HepG2 (cell line): ENCODE results near the gene TSTD2. TPM values are rescaled to one million over a fixed set of nuclear protein-coding genes. Genes with fewer than 3 reads are reported as not detected.

Source experiments
- ATAC-seq: fragments of 200-7000 bp; cut with Tn5 transposase; 3 replicates; pipeline ENCODE4 v1.9.1; 2020; ENCODE audit warnings: mild to moderate bottlenecking, moderate library complexity
- BruUV-seq: library from RNA; stranded (reverse); fragments of 400-500 nt; replicated peaks from 2 replicates; lab custom pipeline; 2021; lab: Mats Ljungman, UMichigan
- CTCF ChIA-PET: fragments of 300-600 bp; formaldehyde crosslinking; extraction: SDS; loops from one replicate; lab custom pipeline; 2021; ENCODE audit warnings: low total read pairs, inconsistent platforms, low intra/inter-chr PET ratio; lab: Yijun Ruan, JAX
- POLR2A ChIA-PET: fragments of 350-600 bp; sonication (Branson Sonifier 250); formaldehyde crosslinking; loops from one replicate; lab custom pipeline; 2020; ENCODE audit warnings: antibody characterized with exemption, inconsistent platforms; lab: Yijun Ruan, JAX
- DNase-seq: peaks from one replicate; pipeline ENCODE4 v3.0.0-alpha.2; 2015; ENCODE audit warnings: low spot score
- FAIRE-seq: peaks from 3 replicates; lab custom pipeline; 2011; peaks lifted over from hg19 to GRCh38; lab: Jason Lieb, UNC
- H2AFZ ChIP-seq: one replicate; pipeline ENCODE4 v1.6.1; 2011; ENCODE audit warnings: low read length, inconsistent platforms
- H3K27ac ChIP-seq: fragments of 300-600 bp; 3 replicates; pipeline ENCODE4 v1.8.0; 2011; ENCODE audit warnings: mixed run types, mild to moderate bottlenecking, mixed read lengths, low read length, inconsistent platforms; ENCODE audit not compliant: insufficient read depth; ENCODE audit errors: extremely low read length
- H3K27me3 ChIP-seq, 2 experiments: fragments of 200-600 bp in 1 of 2; 2 replicates in 1 of 2; 3 replicates in 1 of 2; pipeline versions ENCODE4 v1.6.0 to v1.8.0; 2011; ENCODE audit warnings: low read length in 2 of 2, mild to moderate bottlenecking in 2 of 2, moderate library complexity in 2 of 2, inconsistent platforms in 1 of 2; ENCODE audit not compliant: insufficient read depth in 2 of 2, control insufficient read depth in 1 of 2
- H3K36me3 ChIP-seq, 2 experiments: fragments of 200-600 bp in 1 of 2; replicated peaks in 1 of 2; 2 replicates in 1 of 2; 3 replicates in 1 of 2; pipeline versions ENCODE4 v1.5.1 to v1.8.0; 2011; ENCODE audit warnings: low read length in 2 of 2, inconsistent platforms in 1 of 2; ENCODE audit not compliant: insufficient read depth in 2 of 2, control insufficient read depth in 1 of 2
- H3K4me1 ChIP-seq: 2 replicates; pipeline ENCODE4 v1.5.1; 2012; ENCODE audit warnings: low read length, inconsistent platforms; ENCODE audit not compliant: insufficient read depth
- H3K4me2 ChIP-seq: 2 replicates; pipeline ENCODE4 v1.6.0; 2011; ENCODE audit warnings: low read depth, low read length, inconsistent platforms
- H3K4me3 ChIP-seq, 3 experiments: fragments of 200-600 bp in 1 of 3; sonication (generic), shearing (Covaris generic) in 1 of 3; replicated peaks in 1 of 3; 2 replicates each; pipeline ENCODE4 v1.5.1; 2011 to 2016; ENCODE audit warnings: low read length in 3 of 3, inconsistent platforms in 2 of 3, low read depth in 2 of 3, mild to moderate bottlenecking in 2 of 3, control low read depth in 1 of 3, mixed read lengths in 1 of 3; ENCODE audit not compliant: insufficient read depth in 1 of 3
- H3K79me2 ChIP-seq: one replicate; pipeline ENCODE4 v1.6.1; 2011; ENCODE audit warnings: low read length, inconsistent platforms; ENCODE audit not compliant: insufficient read depth
- H3K9ac ChIP-seq: 2 replicates; pipeline ENCODE4 v1.6.0; 2011; ENCODE audit warnings: mild to moderate bottlenecking, low read depth, low read length, inconsistent platforms; ENCODE audit not compliant: insufficient read depth
- H3K9me3 ChIP-seq: 2 replicates; pipeline ENCODE4 v1.5.1; 2012; ENCODE audit warnings: mild to moderate bottlenecking, low read length
- H4K20me1 ChIP-seq: 2 replicates; pipeline ENCODE4 v1.6.0; 2011; ENCODE audit warnings: inconsistent platforms, mild to moderate bottlenecking, low read length, moderate library complexity; ENCODE audit not compliant: insufficient read depth
- BORCS8-MEF2B ChIP-seq: sonication (generic); formaldehyde crosslinking; IDR thresholded peaks from 2 replicates; pipeline ENCODE4 v1.8.0; 2022; ENCODE audit warnings: mild to moderate bottlenecking, missing genetic modification reagents
- GZF1 ChIP-seq: sonication (generic); formaldehyde crosslinking; IDR thresholded peaks from 2 replicates; pipeline ENCODE4 v1.5.1; 2020; ENCODE audit warnings: mild to moderate bottlenecking, missing genetic modification reagents
- HMG20A ChIP-seq: IDR thresholded peaks from 2 replicates; pipeline ENCODE4 v1.6.1; 2016; ENCODE audit warnings: borderline replicate concordance
- HNRNPL ChIP-seq: fragments of 200-400 bp; formaldehyde crosslinking; IDR thresholded peaks from 2 replicates; pipeline ENCODE4 v1.6.1; 2017; ENCODE audit warnings: mild to moderate bottlenecking, low read depth, low read length
- KDM4B ChIP-seq: sonication (generic); formaldehyde crosslinking; IDR thresholded peaks from 2 replicates; pipeline ENCODE4 v1.4.0; 2020; ENCODE audit warnings: missing genetic modification reagents
- KMT2B ChIP-seq: IDR thresholded peaks from 2 replicates; pipeline ENCODE4 v1.6.1; 2016; ENCODE audit warnings: missing genetic modification reagents, missing compliant biosample characterization
- MAFF ChIP-seq: IDR thresholded peaks from 2 replicates; pipeline ENCODE4 v1.6.1; 2011; ENCODE audit warnings: low read depth, low read length, improper control_type of control experiment
- MEIS2 ChIP-seq: sonication (generic); formaldehyde crosslinking; IDR thresholded peaks from 2 replicates; pipeline ENCODE4 v1.9.0; 2021; ENCODE audit warnings: mild to moderate bottlenecking, missing genetic modification reagents
- NFATC3 ChIP-seq: sonication (generic); formaldehyde crosslinking; IDR thresholded peaks from 2 replicates; pipeline ENCODE4 v1.5.1; 2020; ENCODE audit warnings: mild to moderate bottlenecking, missing genetic modification reagents
- SYNCRIP ChIP-seq: fragments of 200-400 bp; formaldehyde crosslinking; IDR thresholded peaks from 2 replicates; pipeline ENCODE4 v1.6.1; 2018; ENCODE audit warnings: mild to moderate bottlenecking, low read depth, low read length; ENCODE audit not compliant: insufficient read depth
- ZNF33A ChIP-seq: sonication (generic); formaldehyde crosslinking; IDR thresholded peaks from 2 replicates; pipeline ENCODE4 v1.5.1; 2020; ENCODE audit warnings: missing genetic modification reagents, mild to moderate bottlenecking, moderate library complexity, borderline replicate concordance
- WGBS: methylation state at CpG from one replicate; pipeline ENCODE4 v1.1.6; 2017; ENCODE audit warnings: low lambda C conversion rate; 5-methylcytosine and 5-hydroxymethylcytosine counted together
- in situ Hi-C: cut with HindIII; loops from 2 replicates; pipeline ENCODE4 v1.10.0; 2017; ENCODE audit warnings: low pct_unique_long_range_greater_than_20kb; ENCODE audit not compliant: extremely low pct_ligation_motif_present
- intact Hi-C: fragments of 100-400 bp; cut with micrococcal nuclease; formaldehyde crosslinking; loops from one replicate; pipeline ENCODE4 v1.10.0; 2022; ENCODE audit not compliant: unreplicated experiment
- polyA plus RNA-seq, 8 experiments: library from polyadenylated mRNA; depleted of rRNA in 3 of 8; stranded (reverse) in 7 of 8; unstranded in 1 of 8; fragments of >200 nt; fragmentation: Illumina TruSeq in 4 of 8; extraction: Trizol in 4 of 8; gene quantifications; 2 replicates each; pipeline versions ENCODE4 v1.2.1 to v1.2.3, GENCODE V29; 2011 to 2016; ENCODE audit warnings: low read depth in 4 of 8, missing spikeins in 1 of 8, mixed read lengths in 1 of 8; ENCODE audit not compliant: insufficient read depth in 1 of 8
- total RNA-seq, 5 experiments: library from RNA; depleted of rRNA; stranded (reverse); fragments of >200 nt; fragmentation: Illumina TruSeq; extraction: Trizol; gene quantifications; 2 replicates each; pipeline ENCODE4 v1.2.3, GENCODE V29; 2016; ENCODE audit warnings: low read depth in 1 of 5
- TF ChIP-seq, protein P1 (sequence below): sonication (generic); formaldehyde crosslinking; IDR thresholded peaks from 2 replicates; pipeline ENCODE4 v1.4.0; 2020; ENCODE audit warnings: mild to moderate bottlenecking, missing genetic modification reagents
- TF ChIP-seq, protein P2 (sequence below): sonication (generic); formaldehyde crosslinking; IDR thresholded peaks from 2 replicates; pipeline ENCODE4 v1.5.1; 2020; ENCODE audit warnings: mild to moderate bottlenecking, missing genetic modification reagents, moderate library complexity
- TF ChIP-seq, protein P3 (sequence below): sonication (generic); formaldehyde crosslinking; IDR thresholded peaks from 2 replicates; pipeline ENCODE4 v1.4.0; 2020; ENCODE audit warnings: mild to moderate bottlenecking, low read depth, missing genetic modification reagents
- TF ChIP-seq, protein P4 (sequence below): IDR thresholded peaks from 2 replicates; pipeline ENCODE4 v1.6.1; 2012; ENCODE audit warnings: low read depth, low read length, improper control_type of control experiment

TSTD2 gene
- total and polyA plus RNA-seq, 2 of the 13 experiments (the other 11 are each of a cell fraction or from before 2014, with no cell fraction given): 16.0 to 23.1 TPM

DNA sequence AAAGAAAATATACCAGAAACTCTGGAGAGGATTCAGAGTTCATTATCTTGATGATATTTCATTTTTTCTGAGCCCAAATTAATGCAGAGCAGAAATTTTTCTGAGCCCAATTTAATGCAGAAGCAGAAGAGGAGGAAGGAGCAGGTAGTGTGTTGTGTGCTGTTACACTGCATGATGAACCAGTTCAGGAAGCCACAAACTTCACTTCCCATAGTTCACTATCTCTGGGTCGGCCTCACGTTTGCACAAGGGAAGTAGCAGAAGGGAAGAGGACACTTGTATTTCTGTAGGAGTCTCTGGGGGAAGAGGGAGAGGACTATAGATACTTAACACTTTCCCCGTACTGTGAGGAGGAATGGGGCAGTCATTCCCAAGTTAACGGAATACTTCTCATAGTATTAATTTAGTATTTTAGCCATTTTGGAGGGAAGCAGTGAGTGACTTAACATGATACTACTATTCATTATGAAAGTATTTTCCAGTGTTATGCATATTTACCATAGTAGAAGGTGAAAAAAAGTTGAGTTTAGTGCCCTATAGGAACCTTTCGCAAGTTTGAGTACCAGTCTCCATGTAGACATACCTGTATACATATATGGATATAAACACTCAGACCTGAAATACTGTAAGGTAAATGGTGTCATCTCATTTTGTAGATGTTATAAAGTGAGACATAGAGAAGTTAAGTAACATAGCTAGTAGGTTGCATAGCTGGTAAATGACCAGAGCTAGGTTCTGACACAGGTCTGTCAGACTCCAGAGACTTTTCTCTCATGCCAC, 33.9 kb upstream of the TSTD2 start:
- Histone ChIP-seq H3K79me2 (no peaks in the 10 kb centered on the region), H3K4me2 (no peak overlapping the region), H3K27ac (no peak overlapping the region), H3K36me3 (peaks cover 21 to 92% of the 10 kb centered on the region in 2 experiments), H3K9me3 (no peaks in the 10 kb centered on the region), H3K4me3 (no peak overlapping the region), H4K20me1 (no peaks in the 10 kb centered on the region), H2AFZ (no peak overlapping the region), H3K27me3 (no peaks in the 10 kb centered on the region), H3K4me1 (0 out of 2 replicates have a peak, but pooled peaks cover 6% of the 10 kb centered on the region), H3K9ac (no peak overlapping the region)
- intact Hi-C loops (no loop called here), in situ Hi-C loops (no loop called here)
- ChIA-PET POLR2A (no interaction called here), CTCF (no interaction called here)
- FAIRE-seq (no peak), DNase-seq (no peak), ATAC-seq (no peak)
- WGBS: 91% methylated on average over 5 of the region's 5 CpGs
- no TSS peak for BruUV-seq
- TF ChIP-seq HNRNPL (no peak), MAFF (no peak), HMG20A (CRISPR knock-in tag) (no peak), BORCS8-MEF2B (no peak), SYNCRIP (no peak), KMT2B (no peak), NFATC3 (CRISPR knock-in tag) (no peak), MEIS2 (no peak), KDM4B (CRISPR knock-in tag) (no peak), GZF1 (CRISPR knock-in tag) (no peak), ZNF33A (CRISPR knock-in tag) (no peak)
- TF ChIP-seq, protein P1, sequence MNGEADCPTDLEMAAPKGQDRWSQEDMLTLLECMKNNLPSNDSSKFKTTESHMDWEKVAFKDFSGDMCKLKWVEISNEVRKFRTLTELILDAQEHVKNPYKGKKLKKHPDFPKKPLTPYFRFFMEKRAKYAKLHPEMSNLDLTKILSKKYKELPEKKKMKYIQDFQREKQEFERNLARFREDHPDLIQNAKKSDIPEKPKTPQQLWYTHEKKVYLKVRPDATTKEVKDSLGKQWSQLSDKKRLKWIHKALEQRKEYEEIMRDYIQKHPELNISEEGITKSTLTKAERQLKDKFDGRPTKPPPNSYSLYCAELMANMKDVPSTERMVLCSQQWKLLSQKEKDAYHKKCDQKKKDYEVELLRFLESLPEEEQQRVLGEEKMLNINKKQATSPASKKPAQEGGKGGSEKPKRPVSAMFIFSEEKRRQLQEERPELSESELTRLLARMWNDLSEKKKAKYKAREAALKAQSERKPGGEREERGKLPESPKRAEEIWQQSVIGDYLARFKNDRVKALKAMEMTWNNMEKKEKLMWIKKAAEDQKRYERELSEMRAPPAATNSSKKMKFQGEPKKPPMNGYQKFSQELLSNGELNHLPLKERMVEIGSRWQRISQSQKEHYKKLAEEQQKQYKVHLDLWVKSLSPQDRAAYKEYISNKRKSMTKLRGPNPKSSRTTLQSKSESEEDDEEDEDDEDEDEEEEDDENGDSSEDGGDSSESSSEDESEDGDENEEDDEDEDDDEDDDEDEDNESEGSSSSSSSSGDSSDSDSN (CRISPR knock-in tag): no peak
- TF ChIP-seq, protein P2, sequence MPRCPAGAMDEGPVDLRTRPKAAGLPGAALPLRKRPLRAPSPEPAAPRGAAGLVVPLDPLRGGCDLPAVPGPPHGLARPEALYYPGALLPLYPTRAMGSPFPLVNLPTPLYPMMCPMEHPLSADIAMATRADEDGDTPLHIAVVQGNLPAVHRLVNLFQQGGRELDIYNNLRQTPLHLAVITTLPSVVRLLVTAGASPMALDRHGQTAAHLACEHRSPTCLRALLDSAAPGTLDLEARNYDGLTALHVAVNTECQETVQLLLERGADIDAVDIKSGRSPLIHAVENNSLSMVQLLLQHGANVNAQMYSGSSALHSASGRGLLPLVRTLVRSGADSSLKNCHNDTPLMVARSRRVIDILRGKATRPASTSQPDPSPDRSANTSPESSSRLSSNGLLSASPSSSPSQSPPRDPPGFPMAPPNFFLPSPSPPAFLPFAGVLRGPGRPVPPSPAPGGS (CRISPR knock-in tag): no peak
- TF ChIP-seq, protein P3, sequence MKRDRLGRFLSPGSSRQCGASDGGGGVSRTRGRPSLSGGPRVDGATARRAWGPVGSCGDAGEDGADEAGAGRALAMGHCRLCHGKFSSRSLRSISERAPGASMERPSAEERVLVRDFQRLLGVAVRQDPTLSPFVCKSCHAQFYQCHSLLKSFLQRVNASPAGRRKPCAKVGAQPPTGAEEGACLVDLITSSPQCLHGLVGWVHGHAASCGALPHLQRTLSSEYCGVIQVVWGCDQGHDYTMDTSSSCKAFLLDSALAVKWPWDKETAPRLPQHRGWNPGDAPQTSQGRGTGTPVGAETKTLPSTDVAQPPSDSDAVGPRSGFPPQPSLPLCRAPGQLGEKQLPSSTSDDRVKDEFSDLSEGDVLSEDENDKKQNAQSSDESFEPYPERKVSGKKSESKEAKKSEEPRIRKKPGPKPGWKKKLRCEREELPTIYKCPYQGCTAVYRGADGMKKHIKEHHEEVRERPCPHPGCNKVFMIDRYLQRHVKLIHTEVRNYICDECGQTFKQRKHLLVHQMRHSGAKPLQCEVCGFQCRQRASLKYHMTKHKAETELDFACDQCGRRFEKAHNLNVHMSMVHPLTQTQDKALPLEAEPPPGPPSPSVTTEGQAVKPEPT (CRISPR knock-in tag): no peak
- TF ChIP-seq, protein P4, sequence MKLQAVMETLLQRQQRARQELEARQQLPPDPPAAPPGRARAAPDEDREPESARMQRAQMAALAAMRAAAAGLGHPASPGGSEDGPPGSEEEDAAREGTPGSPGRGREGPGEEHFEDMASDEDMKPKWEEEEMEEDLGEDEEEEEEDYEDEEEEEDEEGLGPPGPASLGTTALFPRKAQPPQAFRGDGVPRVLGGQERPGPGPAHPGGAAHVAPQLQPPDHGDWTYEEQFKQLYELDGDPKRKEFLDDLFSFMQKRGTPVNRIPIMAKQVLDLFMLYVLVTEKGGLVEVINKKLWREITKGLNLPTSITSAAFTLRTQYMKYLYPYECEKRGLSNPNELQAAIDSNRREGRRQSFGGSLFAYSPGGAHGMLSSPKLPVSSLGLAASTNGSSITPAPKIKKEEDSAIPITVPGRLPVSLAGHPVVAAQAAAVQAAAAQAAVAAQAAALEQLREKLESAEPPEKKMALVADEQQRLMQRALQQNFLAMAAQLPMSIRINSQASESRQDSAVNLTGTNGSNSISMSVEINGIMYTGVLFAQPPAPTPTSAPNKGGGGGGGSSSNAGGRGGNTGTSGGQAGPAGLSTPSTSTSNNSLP: no peak
